ENCODE data around the gene CASP2.

CASP2 gene

DNA sequence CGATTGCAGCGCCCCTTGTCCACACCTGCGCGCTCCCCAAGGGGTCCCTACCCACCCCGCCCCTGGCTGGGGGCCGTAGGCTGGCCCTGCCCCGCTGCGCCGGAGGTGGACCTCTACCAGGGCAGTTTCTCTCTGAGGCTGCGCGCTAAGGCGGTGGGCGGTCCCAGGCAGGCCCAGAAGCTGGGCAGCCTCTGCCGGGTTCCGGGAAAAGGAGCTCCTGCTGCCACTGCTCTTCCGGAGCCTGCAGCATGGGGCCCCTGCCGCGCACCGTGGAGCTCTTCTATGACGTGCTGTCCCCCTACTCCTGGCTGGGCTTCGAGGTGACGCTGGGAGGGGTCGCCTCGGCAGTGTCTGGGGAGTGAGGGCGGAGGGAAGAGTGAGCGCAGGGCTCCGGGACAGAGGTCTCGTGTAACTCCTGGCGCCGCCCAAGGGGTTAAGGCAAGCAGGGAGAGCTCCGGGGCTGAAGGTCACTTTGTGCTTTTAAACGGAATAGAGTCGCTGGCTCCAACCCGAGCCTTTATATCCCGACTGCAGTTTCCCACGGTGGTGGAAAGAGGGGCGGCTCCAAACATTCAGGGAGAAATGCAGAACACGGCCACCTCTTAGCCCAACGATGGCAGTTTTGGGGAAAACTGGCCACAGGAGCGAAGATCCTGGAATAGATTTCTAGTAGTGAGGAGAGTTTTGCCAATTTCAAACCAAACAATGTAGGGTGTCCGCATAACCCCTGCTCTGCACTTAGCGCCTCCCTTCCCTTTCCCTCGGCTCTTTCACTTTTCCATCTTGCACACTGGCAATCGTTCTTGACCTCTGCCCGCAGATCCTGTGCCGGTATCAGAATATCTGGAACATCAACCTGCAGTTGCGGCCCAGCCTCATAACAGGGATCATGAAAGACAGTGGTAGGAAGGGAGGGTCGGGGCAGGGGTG lies 24.6 kb upstream of the CASP2 start, which contains the start of gene GSTK1:
TSS of gene GSTK1 (plus strand) at position 176 of the 930 bp plus-strand sequence. CDS start at position 249, 73 bp downstream.
- peak within 1 kb of the TSS; percentile 87 for H3K4me3 ChIP-seq (ENCODE audit: low read depth, low read length)
- TF ChIP-seq, protein P1, sequence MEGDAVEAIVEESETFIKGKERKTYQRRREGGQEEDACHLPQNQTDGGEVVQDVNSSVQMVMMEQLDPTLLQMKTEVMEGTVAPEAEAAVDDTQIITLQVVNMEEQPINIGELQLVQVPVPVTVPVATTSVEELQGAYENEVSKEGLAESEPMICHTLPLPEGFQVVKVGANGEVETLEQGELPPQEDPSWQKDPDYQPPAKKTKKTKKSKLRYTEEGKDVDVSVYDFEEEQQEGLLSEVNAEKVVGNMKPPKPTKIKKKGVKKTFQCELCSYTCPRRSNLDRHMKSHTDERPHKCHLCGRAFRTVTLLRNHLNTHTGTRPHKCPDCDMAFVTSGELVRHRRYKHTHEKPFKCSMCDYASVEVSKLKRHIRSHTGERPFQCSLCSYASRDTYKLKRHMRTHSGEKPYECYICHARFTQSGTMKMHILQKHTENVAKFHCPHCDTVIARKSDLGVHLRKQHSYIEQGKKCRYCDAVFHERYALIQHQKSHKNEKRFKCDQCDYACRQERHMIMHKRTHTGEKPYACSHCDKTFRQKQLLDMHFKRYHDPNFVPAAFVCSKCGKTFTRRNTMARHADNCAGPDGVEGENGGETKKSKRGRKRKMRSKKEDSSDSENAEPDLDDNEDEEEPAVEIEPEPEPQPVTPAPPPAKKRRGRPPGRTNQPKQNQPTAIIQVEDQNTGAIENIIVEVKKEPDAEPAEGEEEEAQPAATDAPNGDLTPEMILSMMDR (IDR thresholded peaks at IDR 0.05; ENCODE audit: low read depth, low read length): no peak

DNA sequence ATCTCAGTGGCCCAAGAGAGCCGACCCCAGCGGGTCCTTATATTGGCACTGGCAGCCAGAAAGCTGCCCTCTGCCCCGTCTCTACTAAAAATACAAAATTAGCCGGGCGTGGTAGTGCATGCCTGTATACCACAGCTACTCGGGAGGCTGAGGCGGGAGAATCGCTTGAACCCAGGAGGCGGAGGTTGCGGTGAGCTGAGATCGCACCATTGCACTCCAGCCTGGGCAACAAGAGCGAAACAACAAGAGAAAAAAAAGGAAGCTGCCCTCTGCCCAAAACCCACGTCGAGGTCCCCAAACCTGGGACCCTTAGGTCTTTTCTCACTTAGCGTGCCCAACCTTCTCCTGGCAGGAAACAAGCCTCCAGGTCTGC lies 24.0 kb upstream of the CASP2 start:
- H3K4me3 ChIP-seq (ENCODE audit: low read depth, low read length): peak overlapping the region; percentile 87

DNA sequence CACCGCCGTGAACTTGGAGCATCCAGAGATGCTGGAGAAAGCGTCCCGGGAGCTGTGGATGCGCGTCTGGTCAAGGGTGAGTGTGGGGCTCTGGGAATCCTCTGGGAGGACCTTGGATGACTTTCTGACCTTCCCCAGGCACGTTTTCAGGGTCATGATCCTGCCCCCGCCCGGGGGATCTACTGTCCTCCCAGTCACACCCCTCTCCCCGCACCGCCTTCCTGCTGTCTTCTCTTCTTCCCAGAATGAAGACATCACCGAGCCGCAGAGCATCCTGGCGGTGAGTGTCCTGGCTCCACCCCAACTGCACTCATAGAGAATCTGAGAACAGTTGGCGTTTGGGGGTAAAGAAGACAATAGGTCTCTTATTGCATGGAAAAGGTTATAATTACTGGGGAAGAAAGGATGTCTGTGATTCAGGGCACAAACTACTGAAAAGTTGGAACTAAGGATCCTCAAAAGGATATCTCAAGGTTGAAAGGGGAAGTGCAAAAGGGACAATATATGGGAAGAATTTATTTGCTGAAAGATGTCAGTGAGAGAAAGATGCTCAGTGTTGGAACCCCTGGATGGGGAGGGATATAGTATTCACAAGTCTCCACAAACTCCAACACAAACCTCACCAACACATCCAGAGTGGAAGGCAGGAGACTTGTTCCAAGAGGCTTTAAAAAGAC lies 23.0 kb upstream of the CASP2 start:
- no peak overlapping the region for H3K4me3 ChIP-seq (ENCODE audit: low read depth, low read length)
- TF ChIP-seq, protein P1 (IDR thresholded peaks at IDR 0.05; ENCODE audit: low read depth, low read length): no peak

DNA sequence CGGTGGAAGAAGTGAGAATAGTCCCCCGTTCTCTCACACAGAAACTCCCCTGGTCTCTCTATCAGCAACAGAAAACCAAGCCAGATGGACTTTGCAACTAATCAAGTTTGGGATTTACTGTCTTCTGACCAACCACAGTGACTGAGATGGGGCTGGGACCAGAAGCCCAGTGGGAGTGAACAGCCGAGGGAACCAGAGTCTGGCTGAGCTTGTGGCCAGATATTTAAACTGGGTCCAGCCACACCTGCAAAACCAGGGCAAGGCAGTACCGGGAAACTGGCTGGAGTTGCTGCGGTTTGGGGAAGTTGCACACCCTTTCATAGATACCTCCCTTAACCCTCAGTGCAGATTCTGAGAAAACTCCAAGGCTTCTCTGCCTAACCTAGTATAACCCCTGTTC lies 18.9 kb upstream of the CASP2 start:
- TF ChIP-seq, protein P1 (IDR thresholded peaks at IDR 0.05; ENCODE audit: low read depth, low read length): no peak
- H3K4me3 ChIP-seq (ENCODE audit: low read depth, low read length): no peak overlapping the region

DNA sequence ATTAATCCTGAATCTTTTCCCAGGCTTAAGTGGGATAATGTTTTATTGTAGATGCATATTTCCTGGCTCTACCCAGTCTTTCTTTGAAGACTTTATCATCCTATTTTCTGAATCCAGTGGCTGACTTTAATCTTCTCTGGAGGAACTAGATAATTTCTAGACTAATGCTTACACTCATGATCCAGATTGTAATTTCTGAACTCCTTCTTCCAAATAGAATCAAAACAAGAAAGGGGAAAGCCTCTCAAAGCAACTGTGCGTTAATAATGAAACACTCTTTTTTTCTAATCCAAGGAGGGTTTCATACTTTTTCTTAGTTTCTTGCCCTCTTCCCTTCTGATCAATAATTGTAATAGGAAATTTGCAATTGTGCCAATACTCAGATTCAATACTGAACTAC lies 16.9 kb upstream of the CASP2 start:
- TF ChIP-seq, protein P1 (IDR thresholded peaks at IDR 0.05; ENCODE audit: low read depth, low read length): no peak
- no peak overlapping the region for H3K4me3 ChIP-seq (ENCODE audit: low read depth, low read length)

DNA sequence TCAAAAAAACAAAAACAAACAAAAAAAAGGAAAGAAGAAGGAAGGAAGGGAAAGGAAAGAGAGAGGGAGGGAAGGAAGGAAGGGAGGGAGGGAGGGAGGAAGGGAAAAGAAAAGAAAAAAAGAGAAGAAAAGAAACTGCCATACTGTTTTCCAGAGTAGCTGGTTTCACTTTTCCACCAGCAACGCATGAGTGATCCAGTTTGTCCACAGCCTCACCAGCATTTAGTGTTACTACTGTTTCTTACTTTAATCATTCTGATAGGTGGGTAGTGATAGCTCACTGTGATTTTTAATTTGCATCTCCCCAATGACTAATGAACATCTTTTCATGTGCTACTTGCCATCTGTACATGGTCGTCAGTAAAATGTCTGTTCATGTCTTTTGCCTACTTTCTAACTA lies 15.3 kb upstream of the CASP2 start:
- TF ChIP-seq, protein P1 (IDR thresholded peaks at IDR 0.05; ENCODE audit: low read depth, low read length): no peak
- no peak overlapping the region for H3K4me3 ChIP-seq (ENCODE audit: low read depth, low read length)

DNA sequence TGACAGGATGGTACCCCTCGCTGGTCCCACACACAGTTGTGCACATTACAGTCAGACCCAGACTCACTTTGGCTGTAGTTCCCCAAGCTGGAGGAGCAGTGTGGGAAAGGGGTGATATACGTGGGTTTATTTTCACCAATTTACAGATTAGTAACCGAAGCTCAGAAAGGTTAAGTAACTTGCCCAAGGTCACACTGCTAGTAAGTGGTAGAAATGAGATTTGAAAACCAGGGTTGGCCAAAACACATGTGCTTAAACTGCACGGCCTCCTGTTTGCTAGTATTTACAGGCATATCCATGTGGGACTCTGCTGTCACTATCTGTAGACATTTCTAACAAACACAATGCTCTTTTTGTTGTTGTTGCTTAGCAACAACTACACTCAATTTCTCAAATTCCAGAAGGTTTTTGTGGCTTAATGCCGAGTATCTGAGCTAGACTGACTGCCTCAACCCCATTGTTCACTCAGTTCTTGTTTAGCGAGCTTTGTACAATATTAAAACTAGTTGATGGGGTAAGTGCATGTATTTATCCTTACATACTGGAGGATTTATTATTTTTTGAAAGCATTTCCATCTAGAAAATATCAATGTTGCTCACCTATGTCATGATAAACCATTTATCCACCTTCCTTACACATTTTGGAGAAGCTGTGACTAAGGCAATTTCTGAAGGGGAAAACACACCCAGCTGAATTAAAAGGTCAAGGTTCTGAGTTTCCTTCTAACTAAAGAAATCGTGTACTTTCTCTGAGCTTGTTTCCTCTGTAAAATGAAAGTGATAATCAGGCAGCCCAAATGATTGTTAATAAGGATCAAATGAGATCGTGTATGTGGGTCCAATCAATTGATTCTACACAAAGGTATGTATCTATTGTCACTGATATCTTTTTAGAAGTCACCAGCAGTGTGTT lies 8.7 kb upstream of the CASP2 start:
- TF ChIP-seq, protein P1 (IDR thresholded peaks at IDR 0.05; ENCODE audit: low read depth, low read length): no peak
- H3K4me3 ChIP-seq (ENCODE audit: low read depth, low read length): no peak overlapping the region

All from WI38 (cell line).